Measurements from ENCODE around the gene TAF4.

DNA sequence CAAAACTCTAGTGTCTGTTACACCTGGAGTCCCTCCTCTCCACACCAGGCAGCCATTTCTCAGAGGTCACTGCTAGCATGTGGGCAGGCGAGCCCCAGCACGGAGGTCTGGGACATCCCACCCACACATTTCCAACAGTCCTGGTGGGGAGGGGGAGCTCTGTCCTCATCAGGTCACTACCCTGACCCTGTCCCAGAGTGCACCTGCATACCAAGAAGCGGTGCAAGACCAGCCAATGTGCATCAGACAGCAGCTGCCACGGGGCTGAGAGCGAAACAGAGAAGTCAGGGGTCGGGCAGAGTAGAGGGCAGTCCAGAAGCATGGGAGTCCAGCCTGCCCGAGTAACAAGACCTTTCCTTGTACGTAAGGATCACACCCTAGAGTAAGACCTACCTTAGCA lies 71.1 kb downstream of the TAF4 start:
- TF ChIP-seq FOXM1 (IDR thresholded peaks at IDR 0.05; ENCODE audit: borderline replicate concordance) (no peak), SUZ12 (IDR thresholded peaks at IDR 0.05) (no peak), BHLHE40 (IDR thresholded peaks at IDR 0.05; ENCODE audit: borderline replicate concordance) (no peak), ZNF384 (IDR thresholded peaks at IDR 0.05) (no peak), FOXA1 (IDR thresholded peaks at IDR 0.05) (no peak), FOXK2 (IDR thresholded peaks at IDR 0.05) (no peak), HDGF (IDR thresholded peaks at IDR 0.05; ENCODE audit: borderline replicate concordance) (no peak), LEF1 (IDR thresholded peaks at IDR 0.05; ENCODE audit: borderline replicate concordance) (no peak)

Measured in HEK293T (cell line).